Transverse colon (tissue), 3 donors: ENCODE measurements around the gene THAP4.

Source experiments
- CTCF ChIP-seq, 5 experiments: fragments of 200-600 bp in 3 of 5; fragments of 450-650 bp in 2 of 5; sonication (generic) in 3 of 5; IDR thresholded peaks; 1 replicate in 2 of 5; 2 replicates in 3 of 5; pipeline ENCODE4 v1.5.1; 2016 to 2017; ENCODE audit warnings: antibody characterized with exemption in 5 of 5, inconsistent platforms in 3 of 5, mild to moderate bottlenecking in 2 of 5, moderate library complexity in 1 of 5
- EP300 ChIP-seq: sonication (generic); formaldehyde crosslinking; IDR thresholded peaks from one replicate; pipeline ENCODE4 v1.6.1; 2017; ENCODE audit warnings: antibody characterized with exemption, low read depth

- TF ChIP-seq EP300 (no peak), CTCF (IDR thresholded peaks at IDR 0.05) (no peak)
Measured at GRCh38 chr2:241616168-241617125, 20.5 kb downstream of the THAP4 start.
